Thoracic aorta (tissue), 2 donors: ENCODE measurements around the gene MADD. TPM values are rescaled to one million over a fixed set of nuclear protein-coding genes. Genes with fewer than 3 reads are reported as not detected.

Experiments
- ATAC-seq: fragments of 150-250 bp; one replicate; pipeline ENCODE4 v1.8.0; 2017; ENCODE audit warnings: low read depth; ENCODE audit not compliant: insufficient number of reproducible peaks, low FRiP score
- DNase-seq: peaks from one replicate; pipeline ENCODE4 v3.0.0-alpha.2; 2020; ENCODE audit warnings: low spot score
- H3K27ac ChIP-seq, 2 donors: fragments of 200-600 bp; sonication (generic); 1 replicate in 1 of 2; 2 replicates in 1 of 2; pipeline ENCODE4 v1.5.1; 2016; ENCODE audit warnings: mild to moderate bottlenecking in 2 of 2, moderate library complexity in 2 of 2
- H3K27me3 ChIP-seq: fragments of 200-600 bp; sonication (generic); replicated peaks from 2 replicates; pipeline ENCODE4 v1.6.0; 2016; ENCODE audit warnings: mild to moderate bottlenecking; ENCODE audit not compliant: insufficient read depth
- H3K36me3 ChIP-seq: fragments of 200-600 bp; sonication (generic); one replicate; pipeline ENCODE4 v1.5.1; 2016
- H3K4me1 ChIP-seq, 2 donors: fragments of 200-600 bp; sonication (generic); 1 replicate in 1 of 2; 2 replicates in 1 of 2; pipeline versions ENCODE4 v1.5.1 to v1.6.0; 2016; ENCODE audit warnings: low read depth in 2 of 2, mild to moderate bottlenecking in 1 of 2; ENCODE audit not compliant: control insufficient read depth in 1 of 2
- H3K4me3 ChIP-seq: fragments of 200-600 bp; sonication (generic); 2 replicates; pipeline ENCODE4 v1.5.1; 2016; ENCODE audit warnings: mild to moderate bottlenecking
- H3K9me3 ChIP-seq: fragments of 200-600 bp; sonication (generic); 2 replicates; pipeline ENCODE4 v1.5.1; 2016
- total RNA-seq, 2 donors: library from RNA; depleted of rRNA; stranded (reverse); fragments of >200 nt; gene quantifications; one replicate each; pipeline versions ENCODE4 v1.1.0 to v1.2.3, GENCODE V29; 2016
- TF ChIP-seq, protein P1 (sequence below): fragments of 200-600 bp; sonication (generic); IDR thresholded peaks from one replicate; pipeline ENCODE4 v1.5.1; 2019; ENCODE audit warnings: antibody characterized with exemption

MADD gene
- total RNA-seq, 2 donors from 2014 or later = 58.9 to 74.3 TPM

DNA sequence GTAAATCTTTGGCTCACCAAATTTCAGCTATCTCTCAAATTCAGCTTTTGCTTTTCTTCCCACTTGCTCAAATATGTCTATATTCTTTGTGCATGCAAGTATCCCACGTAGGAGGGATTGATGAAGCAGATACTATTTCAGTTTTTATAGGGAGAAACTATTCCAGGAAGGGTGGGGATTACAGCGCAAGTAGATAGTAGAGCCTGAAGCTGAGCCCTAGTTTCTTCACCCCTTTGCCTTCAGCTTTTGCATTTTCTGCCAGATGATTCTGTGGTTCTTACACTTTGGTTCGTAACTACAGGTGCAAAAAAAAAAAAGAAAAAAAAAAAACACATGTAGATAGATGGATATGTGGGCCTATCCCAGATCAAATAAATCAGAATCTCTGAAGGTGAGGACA lies 18.2 kb upstream of the MADD start:
- no peak for DNase-seq
- no peak for ATAC-seq
- H3K36me3 ChIP-seq = no peaks in the 10 kb centered on the region
- no peak overlapping the region for H3K27ac ChIP-seq
- TF ChIP-seq, protein P1, sequence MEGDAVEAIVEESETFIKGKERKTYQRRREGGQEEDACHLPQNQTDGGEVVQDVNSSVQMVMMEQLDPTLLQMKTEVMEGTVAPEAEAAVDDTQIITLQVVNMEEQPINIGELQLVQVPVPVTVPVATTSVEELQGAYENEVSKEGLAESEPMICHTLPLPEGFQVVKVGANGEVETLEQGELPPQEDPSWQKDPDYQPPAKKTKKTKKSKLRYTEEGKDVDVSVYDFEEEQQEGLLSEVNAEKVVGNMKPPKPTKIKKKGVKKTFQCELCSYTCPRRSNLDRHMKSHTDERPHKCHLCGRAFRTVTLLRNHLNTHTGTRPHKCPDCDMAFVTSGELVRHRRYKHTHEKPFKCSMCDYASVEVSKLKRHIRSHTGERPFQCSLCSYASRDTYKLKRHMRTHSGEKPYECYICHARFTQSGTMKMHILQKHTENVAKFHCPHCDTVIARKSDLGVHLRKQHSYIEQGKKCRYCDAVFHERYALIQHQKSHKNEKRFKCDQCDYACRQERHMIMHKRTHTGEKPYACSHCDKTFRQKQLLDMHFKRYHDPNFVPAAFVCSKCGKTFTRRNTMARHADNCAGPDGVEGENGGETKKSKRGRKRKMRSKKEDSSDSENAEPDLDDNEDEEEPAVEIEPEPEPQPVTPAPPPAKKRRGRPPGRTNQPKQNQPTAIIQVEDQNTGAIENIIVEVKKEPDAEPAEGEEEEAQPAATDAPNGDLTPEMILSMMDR = no peak
- H3K4me1 ChIP-seq = peaks cover 33 to 41% of the 10 kb centered on the region in 2 donors
- no peaks in the 10 kb centered on the region for H3K27me3 ChIP-seq
- no peak overlapping the region for H3K4me3 ChIP-seq
- H3K9me3 ChIP-seq = no peaks in the 10 kb centered on the region

DNA sequence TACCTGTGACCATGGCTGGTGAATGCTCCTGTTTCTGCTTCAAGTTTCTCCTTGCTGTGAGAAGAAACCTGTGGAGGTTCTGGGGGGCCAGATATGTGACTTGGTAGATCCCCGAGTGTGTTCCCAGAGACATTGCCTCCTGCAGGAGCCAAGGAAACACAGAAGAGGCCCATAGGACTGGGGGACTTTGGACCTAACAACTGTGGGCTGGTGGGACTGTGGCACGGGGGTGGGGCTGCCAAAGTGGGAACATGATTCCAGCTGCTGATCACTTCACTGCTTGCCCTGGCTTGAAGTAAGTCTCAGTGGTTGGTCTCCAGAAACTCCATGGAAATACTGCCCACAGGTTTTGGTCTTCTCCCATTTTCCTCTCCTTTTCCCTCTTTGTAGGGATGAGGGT lies 16.3 kb upstream of the MADD start:
- no peak for ATAC-seq
- H3K4me1 ChIP-seq = peaks cover 30 to 48% of the 10 kb centered on the region in 2 donors

DNA sequence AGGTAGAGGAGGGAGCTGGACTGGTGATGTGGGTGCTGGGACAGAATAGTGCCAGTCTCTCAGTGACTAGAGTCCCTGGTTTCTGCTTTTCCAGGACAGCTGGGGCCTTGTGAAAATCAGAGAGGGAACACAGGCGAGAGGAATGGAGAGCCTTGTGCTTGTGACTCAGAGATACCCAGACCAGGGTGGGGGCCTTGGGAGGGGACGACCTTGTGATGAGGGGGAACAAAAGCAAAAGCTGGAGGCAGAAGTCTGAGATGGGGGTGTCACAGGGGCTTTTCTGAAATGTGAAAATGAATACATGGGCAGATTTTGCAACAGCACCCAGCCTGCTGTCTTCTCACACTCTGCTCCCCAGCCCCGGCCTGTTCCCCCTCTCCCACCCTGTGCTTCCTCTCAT lies 15.5 kb upstream of the MADD start:
- DNase-seq (no peak), ATAC-seq (no peak)
- peak overlapping the region; percentile 73 to 79 for H3K27ac ChIP-seq
- TF ChIP-seq, protein P1 = no peak
- H3K4me3 ChIP-seq = peak overlapping the region; percentile 14
- H3K4me1 ChIP-seq = peaks cover 28 to 52% of the 10 kb centered on the region in 2 donors
- H3K36me3 ChIP-seq = no peaks in the 10 kb centered on the region
- no peaks in the 10 kb centered on the region for H3K9me3 ChIP-seq
- H3K27me3 ChIP-seq = no peaks in the 10 kb centered on the region

More for the DNA sequence above, 16.3 kb upstream of the MADD start:
- TF ChIP-seq, protein P1 = no peak
- Histone ChIP-seq H3K9me3 (no peaks in the 10 kb centered on the region), H3K4me3 (no peak overlapping the region), H3K36me3 (no peaks in the 10 kb centered on the region), H3K27ac (peak overlapping the region in 1 of 2 donors; percentile 79), H3K27me3 (no peaks in the 10 kb centered on the region)
- DNase-seq = no peak

DNA sequence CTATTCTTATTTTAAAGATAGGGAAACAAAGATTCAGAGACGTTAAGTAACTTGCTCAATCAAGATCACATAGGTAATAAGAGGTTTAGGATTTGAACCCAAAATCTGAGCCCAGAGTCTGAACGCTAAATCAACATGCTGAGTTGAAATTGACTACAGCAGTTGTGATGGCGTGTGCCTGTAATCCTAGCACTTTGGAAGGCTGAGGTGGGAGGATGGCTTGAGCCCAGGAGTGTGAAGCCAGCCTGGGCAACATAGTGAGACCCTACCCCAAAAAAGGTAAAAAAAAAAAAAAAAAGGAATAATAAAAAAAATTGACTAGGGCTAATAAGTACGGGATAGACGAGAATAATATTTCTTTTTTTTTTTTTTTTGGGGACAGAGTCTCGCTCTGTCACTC lies 13.6 kb upstream of the MADD start:
- DNase-seq (no peak), ATAC-seq (no peak)
- Histone ChIP-seq H3K4me1 (peaks cover 25 to 45% of the 10 kb centered on the region in 2 donors), H3K4me3 (no peak overlapping the region), H3K27me3 (no peaks in the 10 kb centered on the region), H3K27ac (no peak overlapping the region), H3K9me3 (no peaks in the 10 kb centered on the region), H3K36me3 (no peaks in the 10 kb centered on the region)
- TF ChIP-seq, protein P1 = no peak

DNA sequence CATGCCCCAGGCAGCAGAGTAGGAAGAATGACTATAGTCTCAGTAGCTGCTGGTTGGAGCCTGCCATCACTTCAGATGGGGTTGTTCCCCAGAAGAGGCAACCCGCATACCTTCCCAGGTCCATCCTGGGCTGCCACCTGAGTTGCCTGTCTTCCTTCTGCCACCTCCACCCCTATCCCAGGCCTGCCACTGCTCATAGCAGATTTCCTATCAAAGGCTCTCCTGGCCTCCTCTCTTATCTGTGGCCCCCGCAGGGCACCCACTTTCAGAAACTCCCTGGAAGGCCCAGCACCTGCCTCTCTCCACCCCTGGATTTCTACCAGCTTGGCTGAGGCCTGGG lies 12.8 kb upstream of the MADD start:
- TF ChIP-seq, protein P1 = no peak
- peak overlapping the region; percentile 58 for H3K4me3 ChIP-seq
- no peak for ATAC-seq

More for the DNA sequence above, 12.8 kb upstream of the MADD start:
- no peak for DNase-seq
- H3K9me3 ChIP-seq = no peaks in the 10 kb centered on the region
- H3K27ac ChIP-seq = peak overlapping the region; percentile 56 to 72
- no peaks in the 10 kb centered on the region for H3K27me3 ChIP-seq
- no peaks in the 10 kb centered on the region for H3K36me3 ChIP-seq
- H3K4me1 ChIP-seq = peaks cover 25 to 45% of the 10 kb centered on the region in 2 donors
